Panc1 (cell line): ENCODE measurements around the gene SLC24A4.

Experiments used
- POLR2AphosphoS5 ChIP-seq: IDR thresholded peaks from 2 replicates; pipeline ENCODE4 v1.6.1; 2012; ENCODE audit warnings: mild to moderate bottlenecking, low read depth, low read length, moderate library complexity
- TCF7L2 ChIP-seq: IDR thresholded peaks from 2 replicates; pipeline ENCODE4 v1.6.1; 2011; ENCODE audit warnings: mild to moderate bottlenecking, low read depth, low read length, inconsistent platforms
- TF ChIP-seq, protein P1 (sequence below): fragments of 450-650 bp; IDR thresholded peaks from 2 replicates; pipeline ENCODE4 v1.5.1; 2017; ENCODE audit warnings: mild to moderate bottlenecking
- TF ChIP-seq, protein P2 (sequence below), 2 experiments: IDR thresholded peaks; 2 replicates each; pipeline ENCODE4 v1.6.1; 2011 to 2012; ENCODE audit warnings: low read depth in 2 of 2, control low read depth in 1 of 2, low read length in 1 of 2, mild to moderate bottlenecking in 1 of 2, moderate library complexity in 1 of 2; ENCODE audit not compliant: insufficient read depth in 1 of 2

DNA sequence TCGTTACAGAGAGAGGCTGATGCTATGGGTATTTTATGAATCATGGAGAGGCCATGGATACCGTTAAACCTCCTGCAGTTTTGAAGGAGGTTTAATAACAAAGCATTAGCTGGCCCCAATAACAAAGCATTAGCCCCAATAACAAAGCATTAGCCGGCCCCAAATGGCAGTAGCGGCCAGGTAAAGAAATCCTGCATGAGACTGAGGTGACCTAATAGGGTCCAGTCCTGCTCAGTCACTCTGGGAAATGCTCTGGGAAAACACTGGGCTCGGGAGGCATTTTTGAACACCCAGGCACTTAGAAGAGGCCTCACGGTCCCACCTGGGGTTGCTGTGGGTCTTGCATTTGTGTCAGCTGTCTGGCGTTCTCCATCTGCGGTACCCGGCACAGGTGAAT is 189.8 kb downstream of the SLC24A4 start:
- TF ChIP-seq, protein P1, sequence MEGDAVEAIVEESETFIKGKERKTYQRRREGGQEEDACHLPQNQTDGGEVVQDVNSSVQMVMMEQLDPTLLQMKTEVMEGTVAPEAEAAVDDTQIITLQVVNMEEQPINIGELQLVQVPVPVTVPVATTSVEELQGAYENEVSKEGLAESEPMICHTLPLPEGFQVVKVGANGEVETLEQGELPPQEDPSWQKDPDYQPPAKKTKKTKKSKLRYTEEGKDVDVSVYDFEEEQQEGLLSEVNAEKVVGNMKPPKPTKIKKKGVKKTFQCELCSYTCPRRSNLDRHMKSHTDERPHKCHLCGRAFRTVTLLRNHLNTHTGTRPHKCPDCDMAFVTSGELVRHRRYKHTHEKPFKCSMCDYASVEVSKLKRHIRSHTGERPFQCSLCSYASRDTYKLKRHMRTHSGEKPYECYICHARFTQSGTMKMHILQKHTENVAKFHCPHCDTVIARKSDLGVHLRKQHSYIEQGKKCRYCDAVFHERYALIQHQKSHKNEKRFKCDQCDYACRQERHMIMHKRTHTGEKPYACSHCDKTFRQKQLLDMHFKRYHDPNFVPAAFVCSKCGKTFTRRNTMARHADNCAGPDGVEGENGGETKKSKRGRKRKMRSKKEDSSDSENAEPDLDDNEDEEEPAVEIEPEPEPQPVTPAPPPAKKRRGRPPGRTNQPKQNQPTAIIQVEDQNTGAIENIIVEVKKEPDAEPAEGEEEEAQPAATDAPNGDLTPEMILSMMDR: no peak
- TF ChIP-seq, protein P2, sequence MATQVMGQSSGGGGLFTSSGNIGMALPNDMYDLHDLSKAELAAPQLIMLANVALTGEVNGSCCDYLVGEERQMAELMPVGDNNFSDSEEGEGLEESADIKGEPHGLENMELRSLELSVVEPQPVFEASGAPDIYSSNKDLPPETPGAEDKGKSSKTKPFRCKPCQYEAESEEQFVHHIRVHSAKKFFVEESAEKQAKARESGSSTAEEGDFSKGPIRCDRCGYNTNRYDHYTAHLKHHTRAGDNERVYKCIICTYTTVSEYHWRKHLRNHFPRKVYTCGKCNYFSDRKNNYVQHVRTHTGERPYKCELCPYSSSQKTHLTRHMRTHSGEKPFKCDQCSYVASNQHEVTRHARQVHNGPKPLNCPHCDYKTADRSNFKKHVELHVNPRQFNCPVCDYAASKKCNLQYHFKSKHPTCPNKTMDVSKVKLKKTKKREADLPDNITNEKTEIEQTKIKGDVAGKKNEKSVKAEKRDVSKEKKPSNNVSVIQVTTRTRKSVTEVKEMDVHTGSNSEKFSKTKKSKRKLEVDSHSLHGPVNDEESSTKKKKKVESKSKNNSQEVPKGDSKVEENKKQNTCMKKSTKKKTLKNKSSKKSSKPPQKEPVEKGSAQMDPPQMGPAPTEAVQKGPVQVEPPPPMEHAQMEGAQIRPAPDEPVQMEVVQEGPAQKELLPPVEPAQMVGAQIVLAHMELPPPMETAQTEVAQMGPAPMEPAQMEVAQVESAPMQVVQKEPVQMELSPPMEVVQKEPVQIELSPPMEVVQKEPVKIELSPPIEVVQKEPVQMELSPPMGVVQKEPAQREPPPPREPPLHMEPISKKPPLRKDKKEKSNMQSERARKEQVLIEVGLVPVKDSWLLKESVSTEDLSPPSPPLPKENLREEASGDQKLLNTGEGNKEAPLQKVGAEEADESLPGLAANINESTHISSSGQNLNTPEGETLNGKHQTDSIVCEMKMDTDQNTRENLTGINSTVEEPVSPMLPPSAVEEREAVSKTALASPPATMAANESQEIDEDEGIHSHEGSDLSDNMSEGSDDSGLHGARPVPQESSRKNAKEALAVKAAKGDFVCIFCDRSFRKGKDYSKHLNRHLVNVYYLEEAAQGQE (IDR thresholded peaks at IDR 0.05; ENCODE audit: insufficient read depth in 1 of 2, low read depth in 2 of 2, low read length in 1 of 2): no peak
- TF ChIP-seq POLR2AphosphoS5 (no peak), TCF7L2 (no peak)
